HG03439 (cell line): ENCODE data around the gene MSRB3.

Experiments used
- ATAC-seq: cut with Tn5 transposase; IDR thresholded peaks from one replicate; pipeline ENCODE4 v1.9.1; 2021; ENCODE audit warnings: mild to moderate bottlenecking, moderate library complexity; ENCODE audit not compliant: unreplicated experiment

The MSRB3 gene

DNA sequence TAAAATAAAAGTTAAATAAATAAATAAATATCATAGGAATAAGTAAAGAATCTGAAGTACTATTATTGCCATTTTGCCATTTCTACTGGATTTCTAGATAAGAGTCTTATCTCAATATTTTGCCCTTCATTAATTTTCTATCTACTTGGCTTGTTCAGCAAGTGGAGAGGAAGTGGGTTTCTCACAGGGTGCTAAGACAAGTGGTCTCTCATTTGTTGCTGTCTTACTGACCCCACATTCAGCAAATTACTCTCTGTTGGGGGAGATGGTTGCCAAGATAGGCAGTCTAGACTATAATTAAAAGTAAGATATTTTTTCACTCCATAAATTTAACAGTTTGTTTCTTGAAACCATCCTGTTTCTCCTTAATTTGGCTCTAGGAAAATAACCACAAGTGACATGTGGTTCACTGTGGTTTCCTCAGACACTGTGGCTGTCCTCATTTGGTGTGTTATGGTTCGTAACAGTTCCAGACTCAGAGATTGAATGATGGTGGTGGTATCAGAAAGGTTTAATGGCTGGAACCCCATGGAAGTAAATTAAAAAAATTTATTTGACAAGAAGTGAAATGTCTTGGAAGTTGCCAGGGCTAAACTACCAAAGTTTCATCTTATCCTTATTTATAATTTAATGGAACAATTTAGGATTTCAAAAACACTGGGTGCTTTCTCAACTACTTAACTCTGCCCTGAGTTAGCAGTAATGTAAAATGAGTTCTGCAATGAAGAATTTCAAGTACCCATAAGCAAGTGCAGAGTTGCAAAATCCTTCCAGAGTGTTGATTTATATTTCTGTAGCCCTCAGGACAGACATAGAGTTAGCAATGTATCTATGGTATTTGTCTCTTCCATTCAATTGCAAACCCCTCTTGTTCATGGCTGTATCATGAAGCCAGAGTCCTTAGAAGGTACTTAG lies 214.8 kb downstream of the MSRB3 start:
- no peak for ATAC-seq

DNA sequence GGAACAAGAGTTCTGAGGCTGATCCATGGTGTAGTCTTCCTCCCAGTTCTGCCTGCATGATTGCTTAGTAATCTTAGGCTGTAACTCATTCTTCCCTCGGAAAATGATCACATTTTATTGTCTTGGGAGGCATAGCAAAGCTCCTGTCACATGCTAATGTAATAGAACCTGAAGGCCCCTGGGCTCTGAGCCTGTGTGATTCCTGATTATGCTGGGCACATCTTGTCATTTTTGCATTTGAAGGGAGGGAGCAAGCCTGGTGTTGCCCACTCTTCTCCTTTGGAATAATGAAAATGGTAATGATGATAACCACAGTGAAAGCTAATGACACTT lies 215.4 kb downstream of the MSRB3 start:
- ATAC-seq, result no peak

DNA sequence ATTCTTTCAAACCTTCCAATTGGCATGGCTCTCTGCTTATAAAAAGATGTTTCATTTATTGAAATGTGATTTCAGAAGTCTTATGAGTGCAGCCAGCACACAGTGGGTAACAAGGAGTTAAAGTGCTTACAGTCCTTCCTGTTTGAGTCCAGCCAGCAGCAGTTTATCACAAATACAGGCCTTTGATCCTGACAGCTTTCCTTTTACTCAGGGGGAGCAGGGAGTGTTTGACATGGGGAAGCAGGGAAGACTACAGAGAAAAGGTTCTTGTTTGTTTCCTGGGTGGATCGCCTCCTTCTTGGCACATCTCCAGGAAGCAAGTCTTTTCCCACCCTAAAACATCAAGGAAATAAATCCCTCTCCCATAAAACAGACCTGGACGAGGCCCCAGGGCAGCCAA lies 216.1 kb downstream of the MSRB3 start:
- ATAC-seq, result no peak

DNA sequence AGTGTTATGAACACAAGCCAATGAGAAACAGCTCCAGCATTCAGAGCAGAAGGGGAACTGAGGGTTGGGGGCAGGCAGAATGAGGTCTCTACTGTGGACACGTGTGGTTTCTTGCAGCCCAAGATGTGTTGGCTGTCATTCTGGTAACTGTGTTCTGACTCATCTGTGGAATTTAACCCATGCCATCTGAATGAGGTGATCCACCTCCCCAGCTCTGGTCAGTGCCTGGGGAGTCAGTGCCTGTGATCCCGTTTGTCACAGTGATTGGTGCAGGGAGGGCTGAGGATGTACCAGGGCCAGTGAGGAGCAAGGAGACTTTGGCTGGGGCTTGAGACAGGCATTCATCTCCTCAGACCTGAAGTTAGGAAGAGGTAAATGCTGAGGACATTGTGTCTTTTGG lies 216.8 kb downstream of the MSRB3 start:
- no peak for ATAC-seq

DNA sequence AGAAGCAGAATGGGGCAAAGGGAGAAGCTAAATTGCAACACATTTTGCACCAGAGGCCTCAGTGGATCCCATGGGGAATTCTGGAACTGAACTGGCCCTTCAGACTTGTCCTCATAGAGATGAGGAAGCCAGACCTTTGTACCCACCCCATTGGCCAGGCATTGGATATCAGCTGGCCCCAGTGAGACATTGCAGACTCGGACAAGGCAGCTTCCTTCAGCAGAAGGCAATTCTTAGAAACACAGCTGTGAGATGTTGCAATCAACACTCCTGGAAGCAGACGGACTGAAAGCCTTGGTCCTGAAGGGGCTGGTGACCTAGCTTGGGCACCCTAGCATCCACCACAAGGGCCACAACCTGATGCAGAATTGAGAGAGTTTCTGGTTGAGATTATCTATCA lies 218.1 kb downstream of the MSRB3 start:
- no peak for ATAC-seq

DNA sequence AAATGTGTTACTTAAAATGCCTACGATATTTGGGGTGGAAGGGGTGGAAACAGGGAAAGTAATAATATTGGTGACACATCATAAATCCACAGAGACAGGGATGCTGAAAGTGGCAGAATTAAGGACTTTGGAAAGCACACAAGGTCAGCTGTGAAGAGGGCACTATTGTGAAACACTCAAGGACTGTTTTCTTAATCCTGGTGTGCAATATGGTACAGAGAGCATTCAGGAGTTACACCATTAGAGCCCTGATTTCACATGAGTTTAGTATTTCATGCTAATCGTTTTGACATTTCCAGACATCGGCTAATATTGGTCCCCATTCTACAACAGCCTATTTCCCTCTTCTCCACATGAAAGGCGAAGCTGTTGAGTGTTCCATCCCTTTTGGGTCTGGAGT lies 219.2 kb downstream of the MSRB3 start:
- no peak for ATAC-seq

DNA sequence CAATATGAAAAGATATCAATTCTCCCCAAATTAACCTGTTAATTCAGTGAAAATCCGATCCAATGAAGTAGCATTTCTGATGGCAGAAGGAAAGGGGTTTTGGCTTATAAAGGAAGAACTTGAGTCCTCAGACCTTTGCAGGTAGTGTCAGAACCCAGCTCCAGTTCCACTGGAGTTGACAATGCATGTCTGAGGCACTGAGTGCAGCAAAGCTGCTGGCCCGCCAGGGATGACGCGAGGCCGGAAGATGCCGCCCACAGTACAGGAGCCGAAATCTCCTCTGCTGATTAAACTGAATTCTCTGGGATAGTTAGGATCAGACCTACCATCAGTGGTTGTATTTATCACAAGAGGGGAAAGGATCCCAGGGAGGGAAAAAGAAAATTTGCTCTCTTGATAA lies 220.7 kb downstream of the MSRB3 start:
- ATAC-seq, result no peak

DNA sequence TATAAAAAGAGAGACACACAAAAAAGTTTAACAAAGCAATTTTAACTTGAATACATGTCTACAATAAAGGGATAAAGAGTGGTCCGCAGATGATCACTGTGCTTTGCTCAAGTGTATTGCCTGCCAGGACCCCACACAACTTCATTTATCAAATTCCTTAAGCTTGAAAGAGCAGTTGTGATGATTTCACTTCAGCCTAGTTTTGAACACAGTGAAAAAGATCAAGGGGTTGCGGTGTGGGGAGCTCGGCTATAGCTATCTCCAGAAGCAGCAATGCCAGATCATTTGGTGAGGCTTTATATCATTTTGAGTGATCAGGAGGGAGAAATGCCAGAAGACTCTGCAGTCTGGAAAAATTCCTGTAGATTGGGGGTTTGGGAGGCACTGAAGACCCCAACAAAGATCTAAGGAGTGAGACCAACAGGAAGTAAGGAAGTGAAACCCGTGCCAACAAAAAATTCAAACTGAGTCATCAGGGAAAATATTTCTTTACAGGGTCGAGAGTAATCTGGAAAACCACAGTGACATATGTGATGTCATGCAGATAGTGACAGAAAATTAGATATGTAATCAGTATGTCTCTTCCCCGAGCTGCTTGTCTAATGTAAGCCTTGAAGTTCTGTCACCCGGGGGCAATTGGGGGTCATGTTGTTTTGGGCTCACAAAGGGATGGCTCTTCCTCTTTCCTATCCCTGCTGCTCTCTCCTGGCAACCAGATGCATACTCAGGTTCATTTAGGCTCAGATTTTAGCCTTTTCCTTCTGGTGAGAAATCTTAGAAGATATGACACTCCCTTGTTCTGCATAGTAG lies 221.8 kb downstream of the MSRB3 start:
- no peak for ATAC-seq

DNA sequence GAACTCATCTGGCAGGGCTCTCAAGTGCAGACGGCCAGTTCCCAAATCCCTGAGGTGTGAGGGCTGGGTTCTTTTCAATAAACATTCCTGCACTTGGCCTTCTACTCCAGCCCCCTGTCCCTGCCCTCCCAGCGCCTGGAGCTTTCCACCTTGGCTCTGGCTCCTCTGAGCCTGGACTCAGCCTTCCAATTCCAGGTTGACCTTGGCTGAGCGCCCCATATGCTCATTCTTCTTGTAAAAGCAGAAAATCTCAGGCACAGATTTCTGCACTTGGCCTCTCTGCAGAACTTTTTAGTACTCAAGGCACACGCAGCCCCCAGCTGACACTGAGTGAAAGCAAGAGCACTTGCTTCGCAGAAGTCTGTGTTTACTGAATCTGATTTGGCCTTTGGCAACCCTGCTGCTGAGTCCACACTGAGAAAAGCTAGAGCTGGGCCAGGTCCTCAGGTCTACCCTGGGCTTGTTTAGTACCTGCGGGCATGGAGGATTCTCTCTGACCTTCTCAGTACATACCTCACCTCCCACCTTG lies 222.7 kb downstream of the MSRB3 start:
- no peak for ATAC-seq

DNA sequence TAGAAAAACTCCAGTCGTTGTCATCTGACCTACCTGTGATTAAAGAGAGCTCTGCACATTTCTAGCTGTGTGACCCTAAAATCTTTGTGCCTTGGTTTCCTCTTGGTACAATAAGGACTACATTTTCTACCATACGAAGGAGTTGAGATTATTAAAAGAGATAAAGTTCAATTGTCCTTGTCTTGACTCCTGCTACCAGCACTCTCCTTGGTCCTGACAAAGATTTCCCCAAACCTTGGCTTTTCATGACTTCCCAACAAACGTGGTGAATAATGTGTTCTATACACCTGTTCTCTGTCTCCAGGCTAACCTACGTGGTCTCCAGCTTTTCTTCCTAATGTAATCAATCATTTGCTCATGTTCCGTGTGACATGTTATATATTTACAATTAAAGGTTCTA lies 223.5 kb downstream of the MSRB3 start:
- no peak for ATAC-seq

DNA sequence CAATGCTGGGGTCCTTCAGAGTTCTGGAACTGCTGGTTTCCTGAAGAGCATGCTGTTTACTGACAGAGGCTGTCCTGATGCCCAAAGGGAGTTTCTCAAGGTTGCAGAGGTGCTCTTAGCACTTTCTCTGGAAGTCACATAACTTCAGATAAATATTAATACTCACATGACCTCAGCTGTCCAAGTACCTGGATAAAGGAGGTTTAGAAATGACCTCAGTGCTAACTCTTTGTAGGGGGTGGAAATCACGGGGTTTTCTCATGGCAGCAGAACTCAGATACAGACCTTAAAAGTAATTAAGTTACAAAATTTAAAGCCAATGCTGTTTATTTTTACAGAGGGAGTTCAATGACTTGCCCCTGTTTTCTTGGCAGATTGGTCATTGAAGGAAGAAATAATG lies 225.9 kb downstream of the MSRB3 start:
- ATAC-seq, result no peak

DNA sequence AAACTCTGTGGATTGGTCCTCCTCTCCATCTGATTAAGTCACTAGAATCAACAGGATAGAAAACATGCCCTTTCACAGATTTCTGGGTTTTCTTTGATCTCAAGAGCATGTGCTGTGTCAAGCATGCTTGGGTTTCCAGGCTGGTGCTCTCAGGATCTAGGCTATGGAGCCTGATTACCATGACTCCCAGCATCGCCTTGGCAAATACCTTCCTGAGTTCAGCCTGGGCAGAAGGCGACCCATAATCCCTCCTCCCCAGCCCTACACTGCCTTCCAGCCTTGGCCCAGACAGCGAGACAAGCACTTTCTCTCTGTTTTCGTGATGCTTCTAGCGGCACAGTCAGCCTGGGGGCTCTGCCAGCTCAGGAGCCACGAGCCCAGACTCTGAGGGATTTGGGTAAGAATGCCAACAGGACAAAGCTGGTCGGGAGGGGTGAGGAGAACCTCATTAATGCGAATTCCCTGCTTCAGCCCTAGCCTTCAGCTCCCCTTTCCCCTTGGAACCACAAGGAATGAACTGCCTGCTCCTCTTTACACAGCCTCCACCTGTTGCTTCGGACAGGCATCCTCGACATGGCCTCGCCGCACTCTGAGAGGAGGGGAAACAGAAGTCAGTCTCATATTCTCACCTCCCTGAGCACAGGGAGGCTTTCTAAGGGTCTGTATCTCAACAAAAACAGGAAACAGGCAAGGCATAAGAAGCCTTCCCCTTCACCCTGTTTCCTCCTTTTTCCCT lies 227.1 kb downstream of the MSRB3 start:
- no peak for ATAC-seq

DNA sequence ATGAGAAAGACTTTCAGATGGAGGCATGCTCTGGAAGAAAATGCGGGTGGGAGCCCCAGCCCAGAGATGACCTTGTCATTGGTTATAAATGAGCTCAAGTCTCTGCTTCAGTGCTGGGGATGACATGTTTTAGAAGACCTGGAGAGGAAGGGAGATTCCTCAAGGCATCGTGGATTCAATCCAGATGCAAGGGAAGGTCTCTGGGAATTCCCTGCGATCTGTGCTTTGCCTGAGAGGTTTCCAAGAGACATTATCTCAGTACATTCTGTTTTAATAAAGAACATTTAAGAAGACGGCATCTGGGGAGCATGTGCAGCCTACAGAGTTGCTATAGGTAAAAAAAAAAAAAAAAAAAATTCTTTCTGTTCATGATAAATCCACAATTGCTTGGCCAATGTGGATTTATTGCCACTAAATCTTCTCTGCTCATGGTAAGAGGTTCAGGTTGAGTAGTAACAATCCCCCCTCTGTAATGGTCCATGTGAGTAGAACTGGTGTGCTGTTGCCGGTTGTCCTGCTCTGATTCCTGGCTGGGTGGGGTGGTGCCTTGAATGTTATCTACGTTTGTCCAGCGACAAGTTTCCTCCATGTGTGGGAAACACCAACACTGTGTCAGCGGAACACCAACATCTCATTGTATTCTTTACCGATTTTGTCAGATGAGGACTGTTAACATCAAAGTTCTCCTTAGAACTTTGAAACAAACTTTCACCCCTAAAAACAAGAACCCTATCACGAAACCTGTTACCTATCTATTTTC lies 230.0 kb downstream of the MSRB3 start:
- ATAC-seq, result no peak

DNA sequence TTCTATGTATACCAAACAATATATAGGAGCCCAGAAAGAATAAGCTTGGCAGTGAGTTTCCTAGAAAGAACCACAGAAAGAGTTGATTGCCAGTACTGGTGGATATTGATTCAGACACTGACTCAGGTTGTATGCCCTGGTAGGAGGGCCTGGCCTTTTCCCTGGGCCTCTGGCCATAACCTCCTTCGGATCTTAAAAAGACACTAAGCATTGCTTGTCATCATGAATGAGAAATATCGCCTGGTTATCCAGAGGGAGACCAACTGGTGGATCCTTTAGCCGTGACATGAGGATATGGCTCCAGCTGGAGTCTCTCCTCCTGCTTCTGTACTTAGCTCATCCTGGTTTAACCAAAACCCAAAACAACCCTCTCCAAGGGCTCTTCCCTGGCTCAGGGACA lies 231.5 kb downstream of the MSRB3 start:
- ATAC-seq, result no peak

DNA sequence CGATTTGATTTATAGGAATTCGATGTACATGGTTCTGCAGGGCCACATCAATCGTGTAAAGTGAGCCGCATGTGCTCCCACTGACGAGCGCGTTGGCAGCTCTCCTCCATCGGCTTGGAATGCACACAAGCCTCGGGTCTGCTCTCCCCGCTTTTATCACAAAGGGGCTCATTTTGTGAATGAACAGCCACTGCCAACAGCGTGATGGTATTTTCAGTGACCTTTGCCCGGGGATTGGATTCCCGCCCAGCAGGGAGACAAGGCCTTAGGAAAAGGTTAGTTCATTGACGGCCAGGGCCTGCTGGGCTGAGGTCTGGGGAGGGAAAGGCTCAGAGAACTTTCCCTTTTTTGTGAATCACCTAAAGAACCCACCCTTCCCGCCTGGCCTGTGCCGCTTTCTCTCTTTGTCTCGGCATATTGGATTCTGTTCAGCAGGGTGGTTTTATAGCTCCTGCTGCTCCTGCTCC lies 232.1 kb downstream of the MSRB3 start:
- ATAC-seq, result no peak

DNA sequence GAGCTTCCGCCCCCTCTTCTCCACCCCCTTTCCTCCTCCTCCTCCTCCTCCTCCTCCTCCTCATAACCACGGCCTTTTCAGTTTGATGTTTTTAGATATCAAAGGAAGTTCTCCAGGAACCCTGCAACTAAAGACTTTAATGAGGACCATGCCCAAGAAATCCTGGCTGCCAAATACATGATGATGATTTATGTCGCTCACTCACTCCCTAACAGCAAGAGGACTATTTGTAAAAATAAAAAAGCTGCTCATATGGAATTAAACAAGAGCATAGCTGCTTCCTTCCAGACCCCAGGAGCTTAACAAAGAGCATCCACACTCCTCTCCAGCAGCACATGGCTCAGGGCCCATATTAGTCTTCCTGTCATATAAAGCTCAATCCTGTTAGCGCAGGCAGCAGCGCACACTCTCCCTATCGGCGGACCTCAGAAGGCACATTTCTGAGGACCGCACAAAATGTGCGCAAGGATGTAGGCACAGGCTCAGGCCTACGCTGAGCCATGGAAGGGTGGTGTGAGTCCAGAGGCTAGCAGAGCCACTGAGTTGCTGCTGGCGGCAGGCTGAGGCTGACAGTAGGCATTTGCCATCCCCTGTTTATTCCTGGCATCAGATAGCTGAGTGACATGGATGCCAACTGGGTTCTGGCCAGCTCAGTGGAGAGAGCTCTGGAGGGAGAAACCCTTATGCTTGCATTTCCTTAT lies 232.8 kb downstream of the MSRB3 start:
- no peak for ATAC-seq

DNA sequence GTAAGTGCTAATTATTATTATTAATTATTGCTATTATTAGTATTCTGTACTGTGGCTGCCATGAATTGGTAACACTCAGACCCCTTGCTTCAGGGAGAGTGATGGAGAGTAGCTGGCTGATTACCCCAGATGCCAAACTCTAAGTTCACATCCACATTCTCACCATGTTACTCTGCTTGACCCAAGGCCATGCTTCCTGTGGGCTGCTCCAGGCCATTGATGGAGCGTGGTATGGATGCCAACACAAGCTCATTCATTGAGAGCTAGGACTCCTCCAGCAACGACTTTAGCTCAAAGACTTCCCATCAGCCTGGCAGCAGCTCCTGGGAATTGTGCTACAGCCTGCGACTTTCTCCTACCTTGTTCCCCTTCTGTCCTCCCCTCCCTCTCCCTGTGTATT lies 233.4 kb downstream of the MSRB3 start:
- ATAC-seq, result no peak
